GM08714 (cell line): Measurements from ENCODE around the gene ALPK1.
"Not testable (repeated sequence)": the region's sequence is repeated elsewhere in the genome, so short reads cannot be mapped to it uniquely, and the experiment has no call there.

Experiments used
- H3K4me3 ChIP-seq: fragments of 200-500 bp; sonication (Bioruptor generic); 2 replicates; pipeline ENCODE4 v1.5.1; 2014; ENCODE audit warnings: mild to moderate bottlenecking, low read length, inconsistent platforms
- ZNF274 ChIP-seq: IDR thresholded peaks from 2 replicates; pipeline ENCODE4 v1.6.1; 2012; ENCODE audit warnings: mild to moderate bottlenecking, low read depth, low read length

ALPK1 gene

DNA sequence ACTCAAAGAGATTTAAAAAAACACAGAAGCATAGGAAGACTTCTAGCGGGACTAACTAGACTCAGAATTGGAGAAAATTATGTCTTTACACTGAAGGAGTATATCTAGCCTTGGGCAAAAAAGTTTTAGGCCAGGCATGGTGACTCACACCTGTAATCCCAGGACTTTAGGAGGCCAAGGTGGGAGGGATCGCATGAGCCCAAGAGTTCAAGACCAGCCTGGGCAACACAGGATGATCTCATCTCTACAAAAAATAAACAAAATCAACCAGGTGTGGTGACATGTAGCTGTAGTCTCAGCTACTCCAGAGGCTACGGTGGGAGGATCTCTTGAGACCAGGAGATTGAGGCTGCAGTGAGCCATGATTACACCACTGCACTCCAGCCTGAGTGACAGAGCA lies 119.3 kb downstream of the ALPK1 start:
- no peak for TF ChIP-seq ZNF274

DNA sequence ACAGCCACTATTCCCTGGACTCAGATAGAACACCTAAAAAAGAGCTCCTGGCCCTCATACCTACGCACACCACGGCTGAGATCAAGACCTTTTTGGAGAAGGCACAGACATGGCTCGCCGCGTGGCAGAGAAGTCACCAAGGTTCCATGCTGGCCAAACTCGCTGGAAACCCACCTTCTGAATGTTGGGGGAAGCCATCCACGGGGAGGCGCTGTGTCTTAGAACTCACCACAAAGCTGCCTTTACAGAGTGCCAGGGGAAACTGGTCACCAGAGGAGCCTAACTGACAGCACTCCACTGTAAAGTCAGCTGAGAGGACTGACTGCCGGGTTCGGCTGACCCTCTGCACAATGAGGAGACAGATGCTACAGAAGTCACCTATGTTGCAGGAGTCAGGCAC lies 120.9 kb downstream of the ALPK1 start:
- no peak overlapping the region for H3K4me3 ChIP-seq
- no peak for TF ChIP-seq ZNF274

More for the DNA sequence above, 119.3 kb downstream of the ALPK1 start:
- H3K4me3 ChIP-seq, result no peak overlapping the region

DNA sequence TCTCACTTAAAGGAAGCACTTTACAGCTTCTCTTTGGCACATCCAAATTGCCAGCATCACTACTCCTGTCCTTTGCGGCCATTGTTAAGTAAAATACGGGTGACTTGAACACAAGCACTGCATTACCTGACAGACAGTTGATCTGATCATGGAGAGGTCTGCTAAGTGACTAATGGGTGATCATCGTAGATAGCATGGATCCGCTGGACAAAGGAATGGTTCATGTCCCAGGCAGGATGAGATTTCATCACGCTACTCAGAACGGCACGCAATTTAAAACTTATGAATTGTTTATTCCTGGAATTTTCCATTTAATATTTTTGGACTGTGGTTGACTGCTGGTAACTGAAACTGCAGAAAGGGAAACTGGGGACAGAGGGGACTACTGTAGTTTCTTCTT lies 124.7 kb downstream of the ALPK1 start:
- H3K4me3 ChIP-seq, result no peak overlapping the region
- no peak for TF ChIP-seq ZNF274

DNA sequence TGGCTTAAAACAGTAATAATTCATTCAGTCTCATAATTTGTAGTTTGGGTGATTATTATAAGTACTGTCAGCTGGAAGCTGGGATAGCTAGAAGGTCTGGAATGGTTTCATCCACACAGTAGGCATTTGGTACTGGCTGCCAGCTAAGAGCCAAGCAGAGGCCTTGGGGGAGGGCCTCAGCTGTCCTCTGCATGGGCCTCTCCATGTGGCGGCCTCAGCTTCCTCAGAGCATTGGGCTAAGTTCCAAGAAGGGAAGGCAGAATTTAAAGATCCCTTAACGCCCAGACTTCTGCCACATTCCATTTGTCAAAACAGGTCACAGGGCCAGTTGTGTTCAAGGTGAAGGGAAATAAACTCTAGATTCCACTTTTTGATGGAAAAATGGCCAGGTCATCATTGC lies 125.5 kb downstream of the ALPK1 start:
- TF ChIP-seq ZNF274, result no peak
- no peak overlapping the region for H3K4me3 ChIP-seq

DNA sequence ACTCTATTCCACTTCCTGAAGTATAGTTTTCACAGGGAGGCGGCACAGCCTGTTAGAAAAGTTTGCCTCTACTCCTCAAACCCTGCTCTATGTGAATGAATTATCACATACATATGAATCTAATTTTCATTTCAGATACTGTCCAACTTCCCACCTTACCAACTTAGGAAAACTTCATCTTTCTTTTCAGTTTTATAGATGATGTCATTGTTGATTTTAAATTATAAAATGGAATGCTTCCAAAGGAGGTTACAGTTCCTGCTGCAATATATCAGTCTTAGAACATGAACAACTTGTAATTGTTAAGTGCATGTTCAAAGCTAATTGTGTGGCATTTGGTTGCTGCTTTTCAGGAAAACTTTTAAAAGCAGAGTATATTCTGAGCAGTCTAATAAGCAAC lies 126.4 kb downstream of the ALPK1 start:
- H3K4me3 ChIP-seq, result no peak overlapping the region
- TF ChIP-seq ZNF274, result no peak

DNA sequence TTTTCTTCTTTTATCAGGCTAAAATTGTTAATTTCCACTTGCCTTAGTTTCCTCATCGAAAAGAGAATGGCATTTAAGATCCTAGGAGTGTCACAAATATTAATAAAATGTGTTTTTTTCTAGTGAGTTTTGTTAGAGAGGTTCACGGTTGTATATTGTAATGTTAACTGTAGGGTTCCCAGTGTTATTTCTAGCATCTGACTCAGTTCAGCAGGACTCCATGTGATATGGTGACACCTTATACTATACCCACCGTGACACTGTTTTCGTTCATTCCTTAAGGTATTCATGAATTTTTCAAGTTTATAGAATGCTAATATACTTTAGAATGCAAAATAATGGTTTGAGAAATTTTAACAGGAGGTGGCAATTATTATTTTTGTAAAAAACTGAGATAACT lies 128.7 kb downstream of the ALPK1 start:
- H3K4me3 ChIP-seq, result no peak overlapping the region
- TF ChIP-seq ZNF274, result no peak

DNA sequence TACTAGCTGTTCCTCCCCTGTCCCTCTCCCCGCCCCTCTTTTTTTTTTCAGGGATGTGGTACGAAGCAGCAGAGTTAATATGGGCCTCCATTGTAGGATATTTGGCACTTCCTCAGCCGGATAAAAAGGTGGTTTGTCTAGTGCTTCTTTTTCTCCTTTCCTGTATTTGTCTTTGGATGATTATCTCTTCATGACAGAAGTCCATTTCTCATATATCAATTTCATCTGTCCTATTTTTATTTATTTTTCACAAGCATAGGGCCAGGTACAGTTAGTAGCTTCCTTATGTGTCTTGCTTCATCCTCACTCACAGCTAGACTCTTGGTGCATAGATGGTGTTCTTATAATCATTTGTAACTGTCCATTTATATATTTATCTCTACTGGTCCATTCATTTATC lies 129.2 kb downstream of the ALPK1 start:
- no peak overlapping the region for H3K4me3 ChIP-seq
- no peak for TF ChIP-seq ZNF274

DNA sequence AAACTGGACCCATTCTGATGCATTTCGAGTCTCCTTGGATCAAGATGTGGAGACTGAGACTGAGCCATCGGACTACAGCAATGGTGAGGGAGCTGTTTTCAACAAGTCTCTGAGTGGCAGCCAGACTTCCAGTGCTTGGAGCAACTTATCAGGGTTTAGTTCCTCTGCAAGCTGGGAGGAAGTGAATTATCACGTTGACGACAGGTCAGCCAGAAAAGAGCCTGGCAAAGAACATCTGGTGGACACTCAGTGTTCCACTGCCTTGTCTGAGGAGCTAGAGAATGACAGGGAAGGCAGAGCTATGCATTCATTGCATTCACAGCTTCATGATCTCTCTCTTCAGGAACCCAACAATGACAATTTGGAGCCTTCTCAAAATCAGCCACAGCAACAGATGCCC lies 134.0 kb downstream of the ALPK1 start:
- no peak for TF ChIP-seq ZNF274

DNA sequence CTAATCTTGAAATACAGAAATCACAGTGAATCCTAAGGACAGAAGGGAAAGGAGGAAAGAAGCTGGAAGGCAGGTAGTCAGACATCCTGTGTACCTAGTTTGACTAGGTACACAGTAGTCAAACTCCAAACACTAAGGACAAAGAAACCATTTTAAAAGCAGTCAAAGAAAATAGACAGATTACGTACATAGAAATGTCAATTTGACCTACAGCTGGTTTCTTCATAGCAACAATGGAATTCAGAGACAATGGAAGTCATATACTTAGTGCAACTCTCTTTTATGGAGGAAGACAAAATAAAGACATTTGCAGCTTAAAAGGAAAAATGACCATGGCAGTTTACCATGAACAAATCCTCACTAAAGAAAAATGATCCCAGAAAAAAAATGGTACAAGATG lies 139.8 kb downstream of the ALPK1 start:
- no peak overlapping the region for H3K4me3 ChIP-seq
- no peak for TF ChIP-seq ZNF274

More for the DNA sequence above, 134.0 kb downstream of the ALPK1 start:
- no peak overlapping the region for H3K4me3 ChIP-seq

DNA sequence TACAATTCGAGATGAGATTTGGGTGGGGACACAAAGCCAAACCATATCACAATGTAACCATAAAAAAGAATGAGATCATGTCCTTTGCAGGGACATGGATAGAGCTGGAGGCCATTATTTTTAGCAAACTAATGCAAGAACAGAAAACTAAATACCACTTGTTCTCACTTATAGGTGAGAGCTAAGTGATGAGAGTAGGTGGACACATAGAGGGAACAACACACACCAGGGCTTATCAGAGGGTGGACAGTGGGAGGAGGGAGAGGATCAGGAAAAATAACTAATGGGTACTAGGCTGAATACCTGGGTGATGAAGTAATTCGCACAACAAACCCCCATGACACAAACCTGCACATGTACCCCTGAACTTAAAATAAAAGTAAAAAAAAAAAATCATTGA lies 145.1 kb downstream of the ALPK1 start:
- H3K4me3 ChIP-seq, result not testable (repeated sequence)

DNA sequence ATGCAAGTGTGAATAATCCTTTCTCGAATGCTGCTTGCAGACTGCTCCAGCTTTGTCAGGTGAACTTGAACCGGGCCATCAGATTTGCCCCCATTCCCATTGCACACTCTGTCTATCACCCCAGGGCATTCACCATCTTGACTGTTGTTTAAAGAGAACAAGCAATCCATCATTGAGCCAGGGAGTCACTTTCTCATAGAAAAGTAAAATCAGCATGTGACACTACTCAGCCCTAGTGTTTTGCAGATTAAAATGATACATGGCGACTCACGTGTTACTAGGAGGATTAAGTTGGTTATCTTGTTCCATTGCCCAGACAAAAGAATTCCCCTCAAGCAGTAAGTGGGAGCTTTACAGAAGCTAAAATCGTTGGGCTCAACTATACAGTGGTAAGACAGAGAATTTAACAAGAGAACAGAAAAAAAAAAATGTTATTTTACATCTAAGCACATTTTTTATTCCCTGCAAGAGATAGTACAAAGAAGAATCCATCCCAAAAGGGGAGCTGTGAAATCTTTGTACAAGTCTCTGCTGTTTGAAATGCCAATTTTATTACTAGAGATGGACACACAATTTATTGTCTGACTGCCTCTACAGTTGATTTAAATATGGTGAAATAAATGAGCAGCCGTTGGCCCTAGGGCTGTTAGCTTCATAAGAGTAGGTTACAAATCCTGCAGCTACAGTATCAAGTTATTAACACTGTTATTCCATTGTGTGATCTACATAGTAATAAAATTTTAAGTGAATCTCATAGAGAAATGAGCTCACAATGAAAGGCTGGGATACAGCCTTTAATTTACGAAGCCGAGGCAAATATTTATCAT lies 151.3 kb downstream of the ALPK1 start:
- no peak for TF ChIP-seq ZNF274
- H3K4me3 ChIP-seq, result no peak overlapping the region

DNA sequence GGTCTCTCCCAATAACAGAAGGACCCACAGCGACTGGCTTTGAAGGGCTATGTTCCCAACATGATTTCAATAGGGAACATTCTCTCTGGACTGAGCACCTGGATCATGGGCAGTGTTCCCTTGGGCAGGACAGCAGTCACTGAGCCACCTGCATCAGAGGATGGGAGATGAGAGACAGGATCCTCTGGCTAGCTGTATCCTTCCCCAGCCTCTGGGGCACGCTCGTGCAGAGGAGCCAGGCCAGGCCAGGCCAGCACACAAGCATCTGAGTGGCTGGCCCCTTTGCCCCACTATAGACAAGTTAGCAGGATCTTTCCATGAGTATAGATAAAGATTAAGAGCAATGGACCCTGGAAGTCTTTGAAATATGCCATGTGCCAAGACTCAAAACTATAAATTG lies 152.5 kb downstream of the ALPK1 start:
- TF ChIP-seq ZNF274, result no peak
- H3K4me3 ChIP-seq, result no peak overlapping the region

DNA sequence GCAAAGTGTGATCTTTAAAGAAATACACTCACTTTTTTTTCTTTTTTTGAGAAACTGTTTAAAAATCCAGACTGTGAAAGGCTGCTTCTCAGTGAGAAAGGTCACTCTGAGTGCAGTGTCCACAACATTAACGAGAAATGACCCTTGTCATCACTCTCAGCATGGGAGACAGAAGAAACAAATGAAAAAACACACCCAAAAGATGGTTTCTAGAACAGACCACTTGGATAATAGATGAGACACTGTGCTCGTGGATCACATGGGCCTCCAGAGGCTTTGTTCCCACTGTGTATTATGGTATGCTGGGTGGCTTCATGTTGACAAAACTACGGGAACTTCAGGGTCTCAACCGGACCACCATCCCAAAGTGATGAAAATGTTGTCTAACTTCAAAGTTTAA lies 153.9 kb downstream of the ALPK1 start:
- no peak overlapping the region for H3K4me3 ChIP-seq
- TF ChIP-seq ZNF274, result no peak

DNA sequence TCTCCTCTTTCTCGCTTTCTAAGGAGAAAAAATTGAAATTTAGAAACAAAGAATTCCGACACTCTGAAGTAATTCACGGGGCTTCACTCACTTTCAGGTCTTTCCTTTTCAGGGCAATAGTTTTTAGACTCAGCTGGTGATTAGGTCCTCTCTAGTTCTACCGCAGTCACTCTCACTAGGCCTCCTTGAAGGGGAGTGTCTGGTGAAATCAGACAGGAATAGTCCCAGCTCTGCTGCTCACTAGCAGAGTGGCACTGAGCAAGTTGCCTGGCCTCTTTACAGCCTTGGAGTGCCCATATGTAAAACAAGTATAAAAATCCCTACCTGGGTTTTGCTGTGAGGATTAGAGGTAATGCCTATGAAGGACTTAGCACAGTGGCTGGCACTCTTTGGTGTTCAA lies 154.7 kb downstream of the ALPK1 start:
- no peak overlapping the region for H3K4me3 ChIP-seq
- TF ChIP-seq ZNF274, result no peak

DNA sequence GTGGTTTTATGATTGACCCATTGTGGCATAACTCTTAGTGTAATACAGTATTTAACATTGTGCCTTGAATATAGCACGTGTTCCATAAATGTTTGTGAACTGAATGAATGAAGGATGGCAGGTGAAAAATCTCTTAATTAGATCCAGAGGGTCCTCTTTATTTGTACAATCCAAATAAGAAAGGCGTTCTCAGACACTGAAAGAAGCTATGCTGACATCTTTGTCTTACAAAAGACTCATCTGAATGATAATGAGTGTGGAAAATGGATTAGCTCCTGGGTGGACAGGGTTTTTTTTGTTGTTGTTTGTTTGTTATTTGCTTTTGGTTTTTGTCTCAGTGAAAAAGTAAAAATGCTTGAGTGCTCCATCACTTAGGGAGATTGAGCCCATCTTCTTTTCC lies 156.2 kb downstream of the ALPK1 start:
- no peak overlapping the region for H3K4me3 ChIP-seq
- TF ChIP-seq ZNF274, result no peak

DNA sequence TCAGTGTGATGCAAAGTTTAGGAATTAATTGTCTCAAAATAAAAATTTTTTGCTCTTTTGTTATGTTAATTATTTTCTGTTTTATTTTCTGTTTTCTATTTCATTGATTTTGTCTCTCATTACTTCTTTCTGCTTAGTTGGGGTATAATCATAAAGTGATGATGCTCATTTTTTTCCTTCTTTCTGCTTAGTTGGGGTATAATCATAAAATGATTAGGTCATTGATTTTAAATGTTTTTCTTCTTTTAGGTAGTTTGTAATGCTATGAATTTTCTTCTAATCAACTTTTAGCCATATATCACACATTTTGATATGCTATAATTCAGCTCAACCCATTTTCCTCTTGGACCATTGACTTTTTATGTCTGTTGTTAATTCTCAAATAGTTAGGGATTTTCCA lies 175.1 kb downstream of the ALPK1 start:
- no peak overlapping the region for H3K4me3 ChIP-seq
- no peak for TF ChIP-seq ZNF274

DNA sequence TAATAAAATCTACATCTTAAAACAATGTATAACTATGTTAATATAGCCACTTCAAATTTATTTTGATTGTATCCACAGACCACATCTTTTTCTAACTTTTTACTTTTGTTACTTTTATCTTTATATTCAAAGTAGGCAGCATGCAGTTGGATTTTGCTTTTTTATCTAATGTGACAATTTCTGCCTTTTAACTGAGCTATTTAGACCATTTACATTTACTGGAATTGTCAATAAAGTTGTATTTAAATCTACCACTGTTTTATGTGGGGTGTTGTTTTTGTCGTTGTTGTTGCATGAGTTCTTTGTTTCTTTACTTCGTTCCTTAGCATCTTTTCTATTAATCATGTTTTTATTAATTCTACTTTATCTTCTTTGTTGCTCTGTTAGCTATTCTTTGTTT lies 176.8 kb downstream of the ALPK1 start:
- H3K4me3 ChIP-seq, result no peak overlapping the region
- no peak for TF ChIP-seq ZNF274
